ENCODE measurements around the gene GP1BA. TPM values are rescaled to one million over a fixed set of nuclear protein-coding genes. Genes with fewer than 3 reads are reported as not detected.

Gene GP1BA
- total and polyA plus RNA-seq, 10 of the 15 experiments (the other 5 are each of a cell fraction or from before 2014, with no cell fraction given), result 0.04 to 0.67 (median 0.28) TPM; not detected in 1

GRCh38 chr17:4937553-4937952 lies 5.5 kb downstream of the GP1BA start:
- no peak for TF ChIP-seq HDAC6 (IDR thresholded peaks at IDR 0.05; ENCODE audit: unreplicated experiment)
- SMC1A ChIA-PET (ENCODE audit: uncharacterized antibody, unreplicated experiment), result no interaction called here
- peaks cover 44% of the 10 kb centered on the region for H3K79me2 ChIP-seq (ENCODE audit: control insufficient read depth, insufficient read depth, low read length)
- H3K27ac ChIP-seq (ENCODE audit: control insufficient read depth, insufficient read depth), result no peak overlapping the region
- 90% methylated on average over 16 of the region's 16 CpGs for WGBS (ENCODE audit: insufficient coverage, insufficient replicate concordance, low lambda C conversion rate, missing lambda C conversion rate)
- peaks cover 6 to 18% of the 10 kb centered on the region in 2 experiments; a peak in 3 of 4 replicates for H3K36me3 ChIP-seq (ENCODE audit: control insufficient read depth in 2 of 2, insufficient read depth in 2 of 2, low read length in 1 of 2)
- H4K20me1 ChIP-seq (ENCODE audit: control insufficient read depth, insufficient read depth), result no peaks in the 10 kb centered on the region
- no peak overlapping the region for H3K9ac ChIP-seq (ENCODE audit: control insufficient read depth, insufficient read depth, low read length)
- no peaks in the 10 kb centered on the region for H3K9me3 ChIP-seq (replicated peaks; ENCODE audit: control insufficient read depth, insufficient read depth, low read length)
- H2AFZ ChIP-seq (ENCODE audit: control insufficient read depth, low read depth, low read length), result no peak overlapping the region
- RAD21 ChIA-PET (ENCODE audit: unreplicated experiment), result no interaction called here
- ATAC-seq (no peak), FAIRE-seq (no peak), DNase-seq (ENCODE audit: low read depth, low spot score) (no peak)
- POLR2A ChIA-PET, result interaction anchor here (0.6 to 1.0 kb wide), 2 partner anchors 16 to 30 kb away, joined by 3 to 5 read pairs; partner anchors contain the start of gene SPAG7
- CTCF ChIA-PET, result interaction anchor here (0.7 kb wide), 1 partner anchor 32 kb away, joined by 3 read pairs; no protein-coding TSS in a partner anchor
- peaks cover 30% of the 10 kb centered on the region for H3K4me1 ChIP-seq (ENCODE audit: control insufficient read depth, insufficient read depth, low read length)
- in situ Hi-C loops (cut with MboI) (no loop called here), intact Hi-C loops (cut with micrococcal nuclease; ENCODE audit: unreplicated experiment) (no loop called here)
- H3K4me2 ChIP-seq (ENCODE audit: control insufficient read depth, insufficient read depth), result no peak overlapping the region; the same call in 1 of the 2 replicates
- no TSS peak for BruUV-seq (replicated peaks)
- H3K4me3 ChIP-seq, result no peak overlapping the region
- no peaks in the 10 kb centered on the region for H3K27me3 ChIP-seq (replicated peaks in 1 of 2; ENCODE audit: control insufficient read depth in 2 of 2, insufficient read depth in 2 of 2, low read length in 1 of 2)

- ATAC-seq, result no peak
- CTCF ChIA-PET, result interaction anchor here (0.7 to 3.5 kb wide), 2 partner anchors 29 to 33 kb away, joined by 3 to 18 read pairs; no protein-coding TSS in a partner anchor
- in situ Hi-C loops (cut with MboI), result no loop called here
- TF ChIP-seq CREM (IDR thresholded peaks at IDR 0.05; ENCODE audit: low read depth) (no peak), USF1 (IDR thresholded peaks at IDR 0.05; ENCODE audit: borderline replicate concordance, extremely low read length, insufficient read depth, low read depth, low read length) (no peak), BHLHE40 (IDR thresholded peaks at IDR 0.05; ENCODE audit: borderline replicate concordance in 1 of 2, low read depth in 2 of 2, low read length in 1 of 2) (no peak), SRF (IDR thresholded peaks at IDR 0.05; ENCODE audit: low read depth in 2 of 2, low read length in 2 of 2) (no peak), SP1 (IDR thresholded peaks at IDR 0.05; ENCODE audit: low read depth, low read length) (no peak), LARP7 (IDR thresholded peaks at IDR 0.05) (no peak)
- TF ChIP-seq, protein P1, sequence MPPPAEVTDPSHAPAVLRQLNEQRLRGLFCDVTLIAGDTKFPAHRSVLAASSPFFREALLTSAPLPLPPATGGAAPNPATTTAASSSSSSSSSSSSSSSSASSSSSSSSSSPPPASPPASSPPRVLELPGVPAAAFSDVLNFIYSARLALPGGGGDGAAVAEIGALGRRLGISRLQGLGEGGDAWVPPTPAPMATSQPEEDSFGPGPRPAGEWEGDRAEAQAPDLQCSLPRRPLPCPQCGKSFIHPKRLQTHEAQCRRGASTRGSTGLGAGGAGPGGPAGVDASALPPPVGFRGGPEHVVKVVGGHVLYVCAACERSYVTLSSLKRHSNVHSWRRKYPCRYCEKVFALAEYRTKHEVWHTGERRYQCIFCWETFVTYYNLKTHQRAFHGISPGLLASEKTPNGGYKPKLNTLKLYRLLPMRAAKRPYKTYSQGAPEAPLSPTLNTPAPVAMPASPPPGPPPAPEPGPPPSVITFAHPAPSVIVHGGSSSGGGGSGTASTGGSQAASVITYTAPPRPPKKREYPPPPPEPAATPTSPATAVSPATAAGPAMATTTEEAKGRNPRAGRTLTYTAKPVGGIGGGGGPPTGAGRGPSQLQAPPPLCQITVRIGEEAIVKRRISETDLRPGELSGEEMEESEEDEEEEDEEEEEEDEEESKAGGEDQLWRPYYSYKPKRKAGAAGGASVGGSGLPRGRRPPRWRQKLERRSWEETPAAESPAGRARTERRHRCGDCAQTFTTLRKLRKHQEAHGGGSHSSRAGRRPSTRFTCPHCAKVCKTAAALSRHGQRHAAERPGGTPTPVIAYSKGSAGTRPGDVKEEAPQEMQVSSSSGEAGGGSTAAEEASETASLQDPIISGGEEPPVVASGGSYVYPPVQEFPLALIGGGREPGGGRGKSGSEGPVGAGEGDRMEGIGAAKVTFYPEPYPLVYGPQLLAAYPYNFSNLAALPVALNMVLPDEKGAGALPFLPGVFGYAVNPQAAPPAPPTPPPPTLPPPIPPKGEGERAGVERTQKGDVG (CRISPR knock-in tag; IDR thresholded peaks at IDR 0.05), result no peak
These were observed 6.0 kb downstream of the GP1BA start for GRCh38 chr17:4938069-4938491.

More at GRCh38 chr17:4938069-4938491, 6.0 kb downstream of the GP1BA start:
- no peaks in the 10 kb centered on the region for H3K9me3 ChIP-seq (replicated peaks; ENCODE audit: control insufficient read depth, insufficient read depth, low read length)
- intact Hi-C loops (cut with micrococcal nuclease; ENCODE audit: unreplicated experiment), result no loop called here
- peaks cover 50% of the 10 kb centered on the region for H3K79me2 ChIP-seq (ENCODE audit: control insufficient read depth, insufficient read depth, low read length)
- H2AFZ ChIP-seq (ENCODE audit: control insufficient read depth, low read depth, low read length), result no peak overlapping the region
- H3K4me1 ChIP-seq (ENCODE audit: control insufficient read depth, insufficient read depth, low read length), result peaks cover 32% of the 10 kb centered on the region
- H3K4me3 ChIP-seq, result peak overlapping the region; percentile 92; the same call in 1 of the 2 replicates
- DNase-seq (ENCODE audit: low read depth, low spot score) (no peak), FAIRE-seq (no peak)
- no peaks in the 10 kb centered on the region for H4K20me1 ChIP-seq (ENCODE audit: control insufficient read depth, insufficient read depth)
- H3K4me2 ChIP-seq (ENCODE audit: control insufficient read depth, insufficient read depth), result peak overlapping the region; percentile 98
- 97% methylated on average over 11 of the region's 11 CpGs for WGBS (ENCODE audit: insufficient coverage, insufficient replicate concordance, low lambda C conversion rate, missing lambda C conversion rate)
- H3K27me3 ChIP-seq (replicated peaks in 1 of 2; ENCODE audit: control insufficient read depth in 2 of 2, insufficient read depth in 2 of 2, low read length in 1 of 2), result no peaks in the 10 kb centered on the region
- no peak overlapping the region for H3K27ac ChIP-seq (ENCODE audit: control insufficient read depth, insufficient read depth)
- peak overlapping the region; percentile 98 for H3K9ac ChIP-seq (ENCODE audit: control insufficient read depth, insufficient read depth, low read length)
- POLR2A ChIA-PET, result interaction anchor here (1.0 to 1.1 kb wide), 2 partner anchors 29 to 35 kb away, joined by 3 read pairs; partner anchors contain the start of genes CHRNE and SPAG7
- RAD21 ChIA-PET (ENCODE audit: unreplicated experiment), result interaction anchor here (2.6 to 2.8 kb wide), 2 partner anchors 28 to 29 kb away, joined by 14 to 31 read pairs; partner anchors contain the start of gene SPAG7
- SMC1A ChIA-PET (ENCODE audit: uncharacterized antibody, unreplicated experiment), result interaction anchor here (4.5 kb wide), 1 partner anchor 29 kb away, joined by 38 read pairs; the partner anchor contains the start of gene SPAG7
- peaks cover 11 to 23% of the 10 kb centered on the region in 2 experiments for H3K36me3 ChIP-seq (ENCODE audit: control insufficient read depth in 2 of 2, insufficient read depth in 2 of 2, low read length in 1 of 2)
- no TSS peak for BruUV-seq (replicated peaks)
